GM12878 (cell line): Measurements from ENCODE around the gene CCDC112. TPM values are rescaled to one million over a fixed set of nuclear protein-coding genes. Genes with fewer than 3 reads are reported as not detected.

Experiments
- ATAC-seq: fragments of 200-7000 bp; cut with Tn5 transposase; 3 replicates; pipeline ENCODE4 v1.9.1; 2020; ENCODE audit warnings: mild to moderate bottlenecking, moderate library complexity
- BruUV-seq: library from RNA; stranded (reverse); fragments of 400-500 nt; replicated peaks from 2 replicates; lab custom pipeline; 2021; lab: Mats Ljungman, UMichigan
- CTCF ChIA-PET: fragments of 300-600 bp; sonication (Branson Sonifier 250); formaldehyde crosslinking; extraction: SDS; loops from one replicate; lab custom pipeline; 2021; ENCODE audit warnings: inconsistent platforms; lab: Yijun Ruan, JAX
- POLR2A ChIA-PET: fragments of 350-600 bp; formaldehyde crosslinking; extraction: SDS; loops from one replicate; lab custom pipeline; 2021; ENCODE audit warnings: inconsistent platforms; lab: Charles Lee
- RAD21 ChIA-PET: fragments of 300-600 bp; sonication (Branson Sonifier 250); formaldehyde crosslinking; loops from one replicate; lab custom pipeline; 2023; ENCODE audit warnings: antibody characterized with exemption; ENCODE audit not compliant: unreplicated experiment; lab: Charles Lee
- SMC1A ChIA-PET: fragments of 300-600 bp; sonication (Branson Sonifier 250); formaldehyde crosslinking; loops from one replicate; lab custom pipeline; 2023; ENCODE audit not compliant: unreplicated experiment, uncharacterized antibody; lab: Charles Lee
- DNase-seq: peaks from one replicate; pipeline ENCODE4 v3.0.0-alpha.2; 2011; ENCODE audit warnings: low read depth, low spot score
- FAIRE-seq: peaks from 3 replicates; lab custom pipeline; 2011; peaks lifted over from hg19 to GRCh38; lab: Jason Lieb, UNC
- H2AFZ ChIP-seq: 2 replicates; pipeline ENCODE4 v1.6.0; 2011; ENCODE audit warnings: low read depth, low read length, control low read depth; ENCODE audit not compliant: control insufficient read depth
- H3K27ac ChIP-seq: 2 replicates; pipeline ENCODE4 v1.5.1; 2011; ENCODE audit warnings: control low read depth; ENCODE audit not compliant: control insufficient read depth, insufficient read depth
- H3K27me3 ChIP-seq, 2 experiments: replicated peaks in 1 of 2; 2 replicates each; pipeline versions ENCODE4 v1.6.0 to v1.6.1; 2011; ENCODE audit warnings: low read length in 1 of 2; ENCODE audit not compliant: control insufficient read depth in 2 of 2, insufficient read depth in 2 of 2
- H3K36me3 ChIP-seq, 2 experiments: 2 replicates each; pipeline ENCODE4 v1.5.1; 2011; ENCODE audit warnings: low read length in 1 of 2; ENCODE audit not compliant: control insufficient read depth in 2 of 2, insufficient read depth in 2 of 2
- H3K4me1 ChIP-seq: 2 replicates; pipeline ENCODE4 v1.6.1; 2011; ENCODE audit warnings: mild to moderate bottlenecking, low read length, moderate library complexity, mixed read lengths; ENCODE audit not compliant: control insufficient read depth, insufficient read depth
- H3K4me2 ChIP-seq: 2 replicates; pipeline ENCODE4 v1.6.0; 2011; ENCODE audit warnings: control low read depth; ENCODE audit not compliant: control insufficient read depth, insufficient read depth
- H3K4me3 ChIP-seq: fragments of 200-600 bp; sonication (generic); 2 replicates; pipeline ENCODE4 v1.5.1; 2016
- H3K79me2 ChIP-seq: 2 replicates; pipeline ENCODE4 v1.6.0; 2011; ENCODE audit warnings: low read length; ENCODE audit not compliant: control insufficient read depth, insufficient read depth
- H3K9ac ChIP-seq: 2 replicates; pipeline ENCODE4 v1.8.0; 2011; ENCODE audit warnings: low read length, control low read depth, mixed read lengths; ENCODE audit not compliant: control insufficient read depth, insufficient read depth
- H3K9me3 ChIP-seq: replicated peaks from 3 replicates; pipeline ENCODE4 v1.5.1; 2011; ENCODE audit warnings: mild to moderate bottlenecking, low read length; ENCODE audit not compliant: control insufficient read depth, insufficient read depth
- H4K20me1 ChIP-seq: 2 replicates; pipeline ENCODE4 v1.6.0; 2011; ENCODE audit not compliant: control insufficient read depth, insufficient read depth
- BRCA1 ChIP-seq: IDR thresholded peaks from 2 replicates; pipeline ENCODE4 v1.6.1; 2011; ENCODE audit warnings: low read depth, low read length, improper control_type of control experiment
- CREM ChIP-seq: IDR thresholded peaks from 2 replicates; pipeline ENCODE4 v1.6.1; 2014; ENCODE audit warnings: antibody characterized with exemption, low read depth
- EP300 ChIP-seq, 2 experiments: fragments of 150-350 bp in 1 of 2; IDR thresholded peaks; 2 replicates each; pipeline ENCODE4 v1.6.1; 2011 to 2012; ENCODE audit warnings: low read depth in 2 of 2, low read length in 2 of 2, borderline replicate concordance in 1 of 2, improper control_type of control experiment in 1 of 2, inconsistent platforms in 1 of 2; ENCODE audit not compliant: control insufficient read depth in 1 of 2
- FOS ChIP-seq: IDR thresholded peaks from 3 replicates; pipeline ENCODE4 v1.6.1; 2011; ENCODE audit warnings: borderline replicate concordance; ENCODE audit not compliant: insufficient read length; ENCODE audit errors: extremely low read depth
- GATAD2B ChIP-seq: fragments of 450-650 bp; conservative IDR thresholded peaks from 2 replicates; pipeline ENCODE4 v1.6.1; 2017; ENCODE audit warnings: low read depth, mild to moderate bottlenecking, moderate library complexity
- LARP7 ChIP-seq: fragments of 450-650 bp; IDR thresholded peaks from 2 replicates; pipeline ENCODE4 v1.6.1; 2017; ENCODE audit warnings: mild to moderate bottlenecking
- MAX ChIP-seq: IDR thresholded peaks from 2 replicates; pipeline ENCODE4 v1.6.1; 2012; ENCODE audit warnings: low read depth, low read length, improper control_type of control experiment
- NR2C2 ChIP-seq: IDR thresholded peaks from 2 replicates; pipeline ENCODE4 v1.6.1; 2011; ENCODE audit warnings: borderline replicate concordance, low read depth; ENCODE audit not compliant: control insufficient read depth, insufficient read length
- POLR2AphosphoS5 ChIP-seq: IDR thresholded peaks from 2 replicates; pipeline ENCODE4 v1.6.1; 2011; ENCODE audit warnings: mild to moderate bottlenecking, low read length, inconsistent platforms
- RAD51 ChIP-seq: fragments of 450-650 bp; IDR thresholded peaks from 2 replicates; pipeline ENCODE4 v1.6.1; 2016; ENCODE audit warnings: moderate library complexity, mild to moderate bottlenecking, inconsistent platforms
- SMC3 ChIP-seq: IDR thresholded peaks from 2 replicates; pipeline ENCODE4 v1.6.1; 2011; ENCODE audit warnings: low read length, improper control_type of control experiment, borderline replicate concordance
- STAT3 ChIP-seq: IDR thresholded peaks from 2 replicates; pipeline ENCODE4 v1.6.1; 2011; ENCODE audit warnings: low read depth, low read length, improper control_type of control experiment
- YBX1 ChIP-seq: fragments of 450-650 bp; IDR thresholded peaks from 2 replicates; pipeline ENCODE4 v1.6.1; 2016; ENCODE audit warnings: antibody characterized with exemption
- ZBTB11 ChIP-seq: fragments of 450-650 bp; formaldehyde crosslinking; IDR thresholded peaks from 2 replicates; pipeline ENCODE4 v1.5.0; 2022; ENCODE audit warnings: mild to moderate bottlenecking, missing genetic modification characterization
- ZBTB33 ChIP-seq: fragments of 450-650 bp; IDR thresholded peaks from 2 replicates; pipeline ENCODE4 v1.6.1; 2017; ENCODE audit warnings: mild to moderate bottlenecking
- ZNF24 ChIP-seq: fragments of 450-650 bp; IDR thresholded peaks from 2 replicates; pipeline ENCODE4 v1.6.1; 2017; ENCODE audit warnings: antibody characterized with exemption, mild to moderate bottlenecking
- ZNF384 ChIP-seq: IDR thresholded peaks from 2 replicates; pipeline ENCODE4 v1.6.1; 2012; ENCODE audit warnings: low read depth, mild to moderate bottlenecking, low read length, improper control_type of control experiment, borderline replicate concordance
- ZZZ3 ChIP-seq: IDR thresholded peaks from 2 replicates; pipeline ENCODE4 v1.6.1; 2011; ENCODE audit warnings: low read depth; ENCODE audit not compliant: control insufficient read depth, insufficient read length
- WGBS: methylation state at CpG from one replicate; pipeline ENCODE4 v1.1.6; 2016; ENCODE audit warnings: low lambda C conversion rate; ENCODE audit not compliant: insufficient replicate concordance, insufficient coverage; ENCODE audit errors: missing lambda C conversion rate; 5-methylcytosine and 5-hydroxymethylcytosine counted together
- in situ Hi-C: fragments of 300-500 bp; cut with MboI; formaldehyde crosslinking; loops from 9 replicates; pipeline ENCODE4 v1.14.3; 2018; ENCODE audit warnings: mixed read lengths
- intact Hi-C: fragments of 100-400 bp; cut with micrococcal nuclease; formaldehyde crosslinking; loops from one replicate; pipeline ENCODE4 v1.14.2; 2022; ENCODE audit not compliant: unreplicated experiment
- polyA plus RNA-seq, 11 experiments: library from polyadenylated mRNA; depleted of rRNA in 4 of 11; unstranded in 6 of 11; stranded (reverse) in 5 of 11; fragments of >200 nt; fragmentation: Nextera tagmentation in 4 of 11; fragmentation: Illumina TruSeq in 1 of 11; extraction: Ambion mirVana in 4 of 11; extraction: Trizol in 1 of 11; gene quantifications; 1 replicate in 1 of 11; 2 replicates in 10 of 11; pipeline versions ENCODE4 v1.2.1 to v1.2.3, GENCODE V29; 2011 to 2016; ENCODE audit warnings: inconsistent platforms in 2 of 11, missing spikeins in 2 of 11, low read depth in 1 of 11
- total RNA-seq, 4 experiments: library from RNA; depleted of rRNA in 3 of 4; stranded (reverse); fragments of >200 nt in 3 of 4; fragmentation: Illumina TruSeq in 1 of 4; extraction: Trizol in 1 of 4; gene quantifications; 2 replicates each; pipeline versions ENCODE4 v1.2.1 to v1.2.3, GENCODE V29; 2013 to 2021

Gene CCDC112
- total and polyA plus RNA-seq, 10 of the 15 experiments (the other 5 are each of a cell fraction or from before 2014, with no cell fraction given), result 0.12 to 2.0 (median 0.58) TPM

- TF ChIP-seq ZBTB33, result no peak
- TF ChIP-seq NR2C2, result no peak
- no peak for TF ChIP-seq CREM
- no peak for TF ChIP-seq STAT3
- TF ChIP-seq ZBTB11 (CRISPR knock-in tag), result no peak
- no peak for TF ChIP-seq YBX1
- no peak for TF ChIP-seq ZNF384
- no peak for TF ChIP-seq FOS
- TF ChIP-seq ZZZ3, result no peak
- TF ChIP-seq GATAD2B, result no peak
- TF ChIP-seq EP300 (IDR thresholded peaks at IDR 0.05; ENCODE audit: borderline replicate concordance in 1 of 2, control insufficient read depth in 1 of 2, low read depth in 2 of 2, low read length in 2 of 2), result no peak
- TF ChIP-seq RAD51, result no peak
- no peak for TF ChIP-seq POLR2AphosphoS5
- TF ChIP-seq ZNF24, result no peak
- TF ChIP-seq LARP7, result no peak
- TF ChIP-seq MAX, result no peak
- TF ChIP-seq BRCA1, result no peak
- no peak for TF ChIP-seq SMC3
- H4K20me1 ChIP-seq, result no peaks in the 10 kb centered on the region
- 96% methylated on average over 1 of the region's 1 CpG for WGBS
- no peak for DNase-seq
- SMC1A ChIA-PET, result interaction anchor here (0.7 to 1.3 kb wide), 2 partner anchors 38 to 43 kb away, joined by 3 to 4 read pairs; no protein-coding TSS in a partner anchor
- no peak for ATAC-seq
- H3K4me1 ChIP-seq, result no peaks in the 10 kb centered on the region
- H3K4me3 ChIP-seq, result no peak overlapping the region
- RAD21 ChIA-PET, result interaction anchor here (0.8 kb wide), 1 partner anchor 28 kb away, joined by 3 read pairs; no protein-coding TSS in a partner anchor
- no peaks in the 10 kb centered on the region for H3K27me3 ChIP-seq
- no peak overlapping the region for H3K4me2 ChIP-seq
- BruUV-seq, result no TSS peak
- CTCF ChIA-PET, result interaction anchor here (1.2 kb wide), 1 partner anchor 27 kb away, joined by 3 read pairs; no protein-coding TSS in a partner anchor
- no peaks in the 10 kb centered on the region for H3K79me2 ChIP-seq
- no peaks in the 10 kb centered on the region for H3K9me3 ChIP-seq
- in situ Hi-C loops, result no loop called here
- intact Hi-C loops, result no loop called here
- H3K27ac ChIP-seq, result no peak overlapping the region
- H3K9ac ChIP-seq, result no peak overlapping the region
- H2AFZ ChIP-seq, result no peak overlapping the region
- POLR2A ChIA-PET, result no interaction called here
- H3K36me3 ChIP-seq, result no peaks in the 10 kb centered on the region
- no peak for FAIRE-seq
Measured at GRCh38 chr5:115336964-115337363, 40.5 kb upstream of the CCDC112 start.
